ENCODE measurements around the gene HOXB13. TPM values are rescaled to one million over a fixed set of nuclear protein-coding genes. Genes with fewer than 3 reads are reported as not detected.

HOXB13 gene
- total and polyA plus RNA-seq, 2 of the 13 experiments (the other 11 are each of a cell fraction or from before 2014, with no cell fraction given), result not detected

DNA sequence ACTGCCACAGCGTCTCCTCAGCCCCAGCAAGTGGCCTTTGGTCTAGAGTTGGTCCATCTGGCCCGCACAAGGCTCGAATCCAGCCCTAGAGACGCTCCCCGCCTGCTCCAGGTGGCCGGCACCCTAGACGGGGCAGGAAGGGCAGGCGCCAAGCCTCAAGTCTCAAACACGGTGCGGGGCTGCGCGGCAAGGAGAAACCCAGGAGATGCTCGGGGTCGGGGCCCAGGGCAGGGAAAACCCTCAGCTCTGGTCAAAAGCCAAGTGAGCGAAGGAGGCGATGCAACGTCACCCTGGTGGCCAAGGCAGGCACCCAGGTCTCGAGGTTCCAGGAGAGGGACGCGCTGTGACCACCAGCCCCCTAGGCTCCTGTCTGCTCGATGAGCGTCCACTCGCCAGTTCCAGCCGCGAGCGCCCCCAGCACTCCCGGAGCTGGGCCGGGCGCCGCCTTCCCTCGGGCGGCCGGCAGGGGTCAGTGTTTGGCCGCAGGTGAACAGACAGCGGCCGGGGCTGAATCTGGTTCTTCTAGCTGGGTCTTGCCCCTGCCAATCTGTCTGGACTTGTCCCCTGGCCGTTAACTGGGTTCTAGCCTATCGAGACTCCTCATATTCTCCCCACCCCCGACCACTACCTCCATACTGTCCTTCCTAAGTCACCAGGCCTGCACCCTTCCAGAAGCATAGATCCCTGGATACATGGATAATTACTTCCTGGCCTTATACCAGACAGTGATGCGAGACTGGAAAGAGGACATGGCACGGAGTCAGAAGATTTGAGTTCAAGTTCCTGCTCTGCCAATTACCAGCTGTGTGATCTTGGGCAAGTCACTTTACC is 50.2 kb downstream of the HOXB13 start (continued):
- TF ChIP-seq ZBTB3 (CRISPR knock-in tag; IDR thresholded peaks at IDR 0.05; ENCODE audit: borderline replicate concordance, low read depth) (no peak), ZNF749 (CRISPR knock-in tag; IDR thresholded peaks at IDR 0.05; ENCODE audit: borderline replicate concordance) (no peak), SETDB1 (CRISPR knock-in tag; IDR thresholded peaks at IDR 0.05; ENCODE audit: borderline replicate concordance) (no peak), SIN3A (IDR thresholded peaks at IDR 0.05; ENCODE audit: borderline replicate concordance, low read depth, low read length) (no peak), ZNF34 (CRISPR knock-in tag; IDR thresholded peaks at IDR 0.05; ENCODE audit: borderline replicate concordance) (no peak), CC2D1A (CRISPR knock-in tag; IDR thresholded peaks at IDR 0.05) (no peak), ZNF569 (CRISPR knock-in tag; IDR thresholded peaks at IDR 0.05; ENCODE audit: borderline replicate concordance) (no peak), GABPB1 (CRISPR knock-in tag; IDR thresholded peaks at IDR 0.05) (peak; percentile 65), ZNF292 (CRISPR knock-in tag; IDR thresholded peaks at IDR 0.05; ENCODE audit: borderline replicate concordance, low read depth) (no peak), ZNF552 (CRISPR knock-in tag; IDR thresholded peaks at IDR 0.05; ENCODE audit: borderline replicate concordance) (no peak), POLR2AphosphoS2 (IDR thresholded peaks at IDR 0.05; ENCODE audit: low read depth, low read length) (no peak), ASH2L (IDR thresholded peaks at IDR 0.05; ENCODE audit: insufficient read length, low read depth, low read length) (peak; percentile 27), REXO4 (CRISPR knock-in tag; IDR thresholded peaks at IDR 0.05; ENCODE audit: borderline replicate concordance) (no peak), ZNF660 (CRISPR knock-in tag; IDR thresholded peaks at IDR 0.05; ENCODE audit: borderline replicate concordance, low read depth) (no peak)
- TF ChIP-seq, protein P1, sequence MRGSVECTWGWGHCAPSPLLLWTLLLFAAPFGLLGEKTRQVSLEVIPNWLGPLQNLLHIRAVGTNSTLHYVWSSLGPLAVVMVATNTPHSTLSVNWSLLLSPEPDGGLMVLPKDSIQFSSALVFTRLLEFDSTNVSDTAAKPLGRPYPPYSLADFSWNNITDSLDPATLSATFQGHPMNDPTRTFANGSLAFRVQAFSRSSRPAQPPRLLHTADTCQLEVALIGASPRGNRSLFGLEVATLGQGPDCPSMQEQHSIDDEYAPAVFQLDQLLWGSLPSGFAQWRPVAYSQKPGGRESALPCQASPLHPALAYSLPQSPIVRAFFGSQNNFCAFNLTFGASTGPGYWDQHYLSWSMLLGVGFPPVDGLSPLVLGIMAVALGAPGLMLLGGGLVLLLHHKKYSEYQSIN (CRISPR knock-in tag; IDR thresholded peaks at IDR 0.05; ENCODE audit: borderline replicate concordance), result no peak
- TF ChIP-seq, protein P2, sequence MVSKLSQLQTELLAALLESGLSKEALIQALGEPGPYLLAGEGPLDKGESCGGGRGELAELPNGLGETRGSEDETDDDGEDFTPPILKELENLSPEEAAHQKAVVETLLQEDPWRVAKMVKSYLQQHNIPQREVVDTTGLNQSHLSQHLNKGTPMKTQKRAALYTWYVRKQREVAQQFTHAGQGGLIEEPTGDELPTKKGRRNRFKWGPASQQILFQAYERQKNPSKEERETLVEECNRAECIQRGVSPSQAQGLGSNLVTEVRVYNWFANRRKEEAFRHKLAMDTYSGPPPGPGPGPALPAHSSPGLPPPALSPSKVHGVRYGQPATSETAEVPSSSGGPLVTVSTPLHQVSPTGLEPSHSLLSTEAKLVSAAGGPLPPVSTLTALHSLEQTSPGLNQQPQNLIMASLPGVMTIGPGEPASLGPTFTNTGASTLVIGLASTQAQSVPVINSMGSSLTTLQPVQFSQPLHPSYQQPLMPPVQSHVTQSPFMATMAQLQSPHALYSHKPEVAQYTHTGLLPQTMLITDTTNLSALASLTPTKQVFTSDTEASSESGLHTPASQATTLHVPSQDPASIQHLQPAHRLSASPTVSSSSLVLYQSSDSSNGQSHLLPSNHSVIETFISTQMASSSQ (IDR thresholded peaks at IDR 0.05; ENCODE audit: low read depth), result no peak
- TF ChIP-seq, protein P2 (CRISPR knock-in tag; IDR thresholded peaks at IDR 0.05; ENCODE audit: borderline replicate concordance), result no peak
- TF ChIP-seq, protein P3, sequence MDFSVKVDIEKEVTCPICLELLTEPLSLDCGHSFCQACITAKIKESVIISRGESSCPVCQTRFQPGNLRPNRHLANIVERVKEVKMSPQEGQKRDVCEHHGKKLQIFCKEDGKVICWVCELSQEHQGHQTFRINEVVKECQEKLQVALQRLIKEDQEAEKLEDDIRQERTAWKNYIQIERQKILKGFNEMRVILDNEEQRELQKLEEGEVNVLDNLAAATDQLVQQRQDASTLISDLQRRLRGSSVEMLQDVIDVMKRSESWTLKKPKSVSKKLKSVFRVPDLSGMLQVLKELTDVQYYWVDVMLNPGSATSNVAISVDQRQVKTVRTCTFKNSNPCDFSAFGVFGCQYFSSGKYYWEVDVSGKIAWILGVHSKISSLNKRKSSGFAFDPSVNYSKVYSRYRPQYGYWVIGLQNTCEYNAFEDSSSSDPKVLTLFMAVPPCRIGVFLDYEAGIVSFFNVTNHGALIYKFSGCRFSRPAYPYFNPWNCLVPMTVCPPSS (IDR thresholded peaks at IDR 0.05), result no peak
- TF ChIP-seq, protein P4, sequence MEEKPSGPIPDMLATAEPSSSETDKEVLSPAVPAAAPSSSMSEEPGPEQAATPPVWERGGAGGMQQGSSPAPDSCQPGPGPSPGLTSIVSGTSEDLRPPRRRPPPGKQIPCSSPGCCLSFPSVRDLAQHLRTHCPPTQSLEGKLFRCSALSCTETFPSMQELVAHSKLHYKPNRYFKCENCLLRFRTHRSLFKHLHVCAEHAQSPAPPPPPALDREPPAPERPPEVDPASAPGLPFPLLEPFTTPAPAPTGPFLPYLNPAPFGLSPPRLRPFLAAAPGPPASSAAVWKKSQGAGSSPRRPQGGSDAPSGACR (CRISPR knock-in tag; IDR thresholded peaks at IDR 0.05), result no peak
- TF ChIP-seq, protein P5, sequence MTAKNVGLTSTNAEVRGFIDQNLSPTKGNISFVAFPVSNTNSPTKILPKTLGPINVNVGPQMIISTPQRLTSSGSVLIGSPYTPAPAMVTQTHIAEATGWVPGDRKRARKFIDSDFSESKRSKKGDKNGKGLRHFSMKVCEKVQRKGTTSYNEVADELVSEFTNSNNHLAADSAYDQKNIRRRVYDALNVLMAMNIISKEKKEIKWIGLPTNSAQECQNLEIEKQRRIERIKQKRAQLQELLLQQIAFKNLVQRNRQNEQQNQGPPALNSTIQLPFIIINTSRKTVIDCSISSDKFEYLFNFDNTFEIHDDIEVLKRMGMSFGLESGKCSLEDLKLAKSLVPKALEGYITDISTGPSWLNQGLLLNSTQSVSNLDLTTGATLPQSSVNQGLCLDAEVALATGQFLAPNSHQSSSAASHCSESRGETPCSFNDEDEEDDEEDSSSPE (CRISPR knock-in tag; IDR thresholded peaks at IDR 0.05), result peak; percentile 26; the same call in 1 of the 2 replicates

Data from HepG2 (cell line).